Esophagus squamous epithelium (tissue), 4 donors: ENCODE measurements around the gene CTSS.
"Not testable (repeated sequence)": the region's sequence is repeated elsewhere in the genome, so short reads cannot be mapped to it uniquely, and the experiment has no call there.

Experiments
- CTCF ChIP-seq, 6 experiments: fragments of 450-650 bp in 4 of 6; fragments of 200-600 bp in 2 of 6; sonication (generic) in 2 of 6; IDR thresholded peaks; one replicate each; pipeline ENCODE4 v1.5.1; 2016 to 2019; ENCODE audit warnings: antibody characterized with exemption in 6 of 6, mild to moderate bottlenecking in 4 of 6, moderate library complexity in 4 of 6
- POLR2A ChIP-seq, 4 donors: fragments of 450-650 bp; IDR thresholded peaks; one replicate each; pipeline ENCODE4 v1.6.1; 2017; ENCODE audit warnings: antibody characterized with exemption in 4 of 4, mild to moderate bottlenecking in 4 of 4, moderate library complexity in 3 of 4

GRCh38 chr1:150793778-150794177 is 28.2 kb upstream of the CTSS start:
- TF ChIP-seq CTCF, POLR2A (IDR thresholded peaks at IDR 0.05): not testable (repeated sequence)
